Measurements from ENCODE around the gene GRIK4.

The GRIK4 gene

GRCh38 chr11:120551191-120551590 lies 39.6 kb downstream of the GRIK4 start:
- no peak for DNase-seq

GRCh38 chr11:120554766-120555432 lies 43.4 kb downstream of the GRIK4 start:
- DNase-seq, result no peak

GRCh38 chr11:120555433-120555773 lies 43.9 kb downstream of the GRIK4 start:
- no peak for DNase-seq

- no peak for DNase-seq
These were observed 45.2 kb downstream of the GRIK4 start for GRCh38 chr11:120556797-120557196.

GRCh38 chr11:120558744-120559431 lies 47.3 kb downstream of the GRIK4 start:
- DNase-seq, result no peak

- DNase-seq, result no peak
These were observed 49.7 kb downstream of the GRIK4 start for GRCh38 chr11:120561286-120561685.

- no peak for DNase-seq
These were observed 51.4 kb downstream of the GRIK4 start for GRCh38 chr11:120562806-120563425.

GRCh38 chr11:120563703-120564572 lies 52.4 kb downstream of the GRIK4 start:
- DNase-seq, result no peak

- no peak for DNase-seq
These were observed 53.2 kb downstream of the GRIK4 start for GRCh38 chr11:120564573-120565311.

GRCh38 chr11:120565466-120566155 lies 54.1 kb downstream of the GRIK4 start:
- no peak for DNase-seq

GRCh38 chr11:120566176-120566575 lies 54.6 kb downstream of the GRIK4 start:
- DNase-seq, result no peak

GRCh38 chr11:120568572-120569307 lies 57.2 kb downstream of the GRIK4 start:
- no peak for DNase-seq

- no peak for DNase-seq
These were observed 58.3 kb downstream of the GRIK4 start for GRCh38 chr11:120569861-120570260.

GRCh38 chr11:120571476-120571875 lies 59.9 kb downstream of the GRIK4 start:
- DNase-seq, result no peak

GRCh38 chr11:120573756-120574354 lies 62.3 kb downstream of the GRIK4 start:
- DNase-seq, result no peak

GRCh38 chr11:120574876-120575275 lies 63.3 kb downstream of the GRIK4 start:
- DNase-seq, result no peak

GRCh38 chr11:120575461-120575860 lies 63.9 kb downstream of the GRIK4 start:
- no peak for DNase-seq

GRCh38 chr11:120576606-120577005 lies 65.1 kb downstream of the GRIK4 start:
- no peak for DNase-seq

GRCh38 chr11:120577041-120577440 lies 65.5 kb downstream of the GRIK4 start:
- DNase-seq, result no peak

GRCh38 chr11:120577624-120578363 lies 66.2 kb downstream of the GRIK4 start:
- no peak for DNase-seq

All from bone marrow (tissue), 2 donors.